ENCODE data around the gene ANKRD13D. TPM values are rescaled to one million over a fixed set of nuclear protein-coding genes. Genes with fewer than 3 reads are reported as not detected.
"Not testable (repeated sequence)": the region's sequence is repeated elsewhere in the genome, so short reads cannot be mapped to it uniquely, and the experiment has no call there.

ANKRD13D gene
- total RNA-seq, 1 experiment from 2014 or later: 58.9 TPM

DNA sequence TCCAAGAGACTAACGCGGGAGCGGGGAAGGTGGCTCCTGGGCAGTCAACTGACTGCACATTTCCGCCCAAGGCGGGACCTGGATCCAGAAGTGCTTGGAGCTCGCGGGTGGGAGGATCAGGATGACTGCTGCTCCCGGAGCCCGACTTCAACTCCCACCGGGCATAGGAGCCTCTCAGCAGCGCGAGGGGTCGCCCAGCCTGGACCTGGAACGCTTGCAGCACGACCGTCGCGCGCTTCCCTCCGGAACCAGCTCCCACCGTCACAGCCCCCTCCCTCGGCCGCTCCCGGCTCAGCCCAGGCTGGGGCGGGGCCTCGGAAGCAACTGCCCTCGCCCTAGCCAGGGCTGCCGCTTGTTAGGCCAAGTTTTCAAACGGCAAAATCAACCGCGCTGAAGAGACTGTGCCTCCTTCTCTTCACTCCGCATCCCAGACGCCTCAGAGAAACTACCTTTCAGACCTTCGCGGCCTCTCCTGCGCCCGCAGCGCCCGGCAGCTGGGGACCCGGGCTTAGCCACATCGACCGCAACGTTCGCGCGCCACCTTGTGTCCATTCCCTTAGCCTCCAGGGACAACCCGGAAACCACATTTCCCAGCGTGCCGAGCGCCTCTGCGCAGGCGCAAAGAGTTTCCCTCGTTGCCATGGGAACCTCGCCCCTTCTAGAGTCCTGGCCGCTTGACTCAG, 28.2 kb downstream of the ANKRD13D start:
- peak; percentile 76 for ATAC-seq
- Histone ChIP-seq H3K4me3 (ENCODE audit: low read length) (peak overlapping the region; percentile 75), H2AFZ (ENCODE audit: low read length) (peak overlapping the region; percentile 84), H3K9ac (ENCODE audit: low read length) (peak overlapping the region; percentile 80), H3K4me2 (ENCODE audit: low read length) (peak overlapping the region; percentile 99), H3K9me3 (ENCODE audit: low read length) (no peaks in the 10 kb centered on the region), H3K79me2 (ENCODE audit: low read length) (peaks cover 21% of the 10 kb centered on the region), H3F3A (ENCODE audit: low read length, unreplicated experiment) (peaks cover under 1% of the 10 kb centered on the region), H3K9me2 (replicated peaks; ENCODE audit: low read length) (no peaks in the 10 kb centered on the region), H3K4me1 (ENCODE audit: insufficient read depth, low read length) (peaks cover 25% of the 10 kb centered on the region), H3K36me3 (ENCODE audit: low read depth, low read length) (no peaks in the 10 kb centered on the region), H3K27me3 (ENCODE audit: low read length) (no peaks in the 10 kb centered on the region), H4K20me1 (ENCODE audit: low read length) (no peaks in the 10 kb centered on the region), H3K27ac (ENCODE audit: low read length) (peak overlapping the region; percentile 78)
- intact Hi-C loops (cut with micrococcal nuclease): loop anchor here (1.0 to 5.0 kb wide), 5 partner anchors 29 to 235 kb away; no protein-coding TSS in a partner anchor
- TSS peak; percentile 93 for BruUV-seq (replicated peaks)
- ChIA-PET CTCF (interaction anchor here (0.6 to 2.2 kb wide), 11 partner anchors 14 to 296 kb away, joined by 3 to 25 read pairs (median 8); partner anchors contain the start of gene SSH3), POLR2A (ENCODE audit: unreplicated experiment) (interaction anchor here (0.6 to 0.8 kb wide), 4 partner anchors 13 to 1797 kb away, joined by 3 to 5 read pairs (median 4); no protein-coding TSS in a partner anchor)
- peak; percentile 100 for DNase-seq
- TF ChIP-seq, protein P1, sequence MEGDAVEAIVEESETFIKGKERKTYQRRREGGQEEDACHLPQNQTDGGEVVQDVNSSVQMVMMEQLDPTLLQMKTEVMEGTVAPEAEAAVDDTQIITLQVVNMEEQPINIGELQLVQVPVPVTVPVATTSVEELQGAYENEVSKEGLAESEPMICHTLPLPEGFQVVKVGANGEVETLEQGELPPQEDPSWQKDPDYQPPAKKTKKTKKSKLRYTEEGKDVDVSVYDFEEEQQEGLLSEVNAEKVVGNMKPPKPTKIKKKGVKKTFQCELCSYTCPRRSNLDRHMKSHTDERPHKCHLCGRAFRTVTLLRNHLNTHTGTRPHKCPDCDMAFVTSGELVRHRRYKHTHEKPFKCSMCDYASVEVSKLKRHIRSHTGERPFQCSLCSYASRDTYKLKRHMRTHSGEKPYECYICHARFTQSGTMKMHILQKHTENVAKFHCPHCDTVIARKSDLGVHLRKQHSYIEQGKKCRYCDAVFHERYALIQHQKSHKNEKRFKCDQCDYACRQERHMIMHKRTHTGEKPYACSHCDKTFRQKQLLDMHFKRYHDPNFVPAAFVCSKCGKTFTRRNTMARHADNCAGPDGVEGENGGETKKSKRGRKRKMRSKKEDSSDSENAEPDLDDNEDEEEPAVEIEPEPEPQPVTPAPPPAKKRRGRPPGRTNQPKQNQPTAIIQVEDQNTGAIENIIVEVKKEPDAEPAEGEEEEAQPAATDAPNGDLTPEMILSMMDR (conservative IDR thresholded peaks at IDR 0.05; ENCODE audit: low read depth, low read length): peak; percentile 96
- no peak for TF ChIP-seq EZH2phosphoT487 (IDR thresholded peaks at IDR 0.05; ENCODE audit: borderline replicate concordance, low read length)

DNA sequence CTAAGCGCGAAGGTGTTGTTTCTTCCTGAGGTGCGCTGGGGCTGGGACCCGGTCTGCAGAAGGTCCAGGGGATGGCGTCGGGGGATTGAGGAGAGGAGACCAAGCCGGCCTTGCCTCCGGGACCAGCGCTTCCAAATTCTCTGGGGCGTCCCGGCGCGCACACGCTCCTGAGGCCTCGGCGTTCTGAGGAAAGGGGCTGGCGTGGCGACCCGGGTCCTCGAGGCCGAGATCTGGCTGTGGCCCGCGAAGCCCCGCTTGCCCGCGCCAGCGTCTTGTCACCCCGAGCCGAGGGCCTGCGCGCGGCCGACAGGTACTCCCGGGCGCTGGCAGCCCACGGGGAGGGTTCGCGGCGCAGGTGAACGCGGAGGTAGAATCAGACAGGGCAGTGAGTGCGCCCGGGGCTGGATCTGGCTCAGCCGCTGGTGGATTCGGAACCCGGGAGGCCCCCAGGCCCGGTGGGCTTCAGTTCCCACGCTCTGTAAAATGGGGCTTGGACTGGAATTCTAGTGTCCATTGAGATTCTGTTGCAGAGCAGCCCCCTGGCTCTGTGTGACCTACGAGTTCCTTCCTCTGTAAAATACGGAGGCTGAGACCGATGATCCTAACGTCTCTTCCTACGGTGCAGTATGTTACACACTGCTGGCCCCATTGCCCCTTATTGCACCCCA, 28.9 kb downstream of the ANKRD13D start:
- BruUV-seq (replicated peaks): TSS peak; percentile 22
- peak; percentile 33 for DNase-seq

DNA sequence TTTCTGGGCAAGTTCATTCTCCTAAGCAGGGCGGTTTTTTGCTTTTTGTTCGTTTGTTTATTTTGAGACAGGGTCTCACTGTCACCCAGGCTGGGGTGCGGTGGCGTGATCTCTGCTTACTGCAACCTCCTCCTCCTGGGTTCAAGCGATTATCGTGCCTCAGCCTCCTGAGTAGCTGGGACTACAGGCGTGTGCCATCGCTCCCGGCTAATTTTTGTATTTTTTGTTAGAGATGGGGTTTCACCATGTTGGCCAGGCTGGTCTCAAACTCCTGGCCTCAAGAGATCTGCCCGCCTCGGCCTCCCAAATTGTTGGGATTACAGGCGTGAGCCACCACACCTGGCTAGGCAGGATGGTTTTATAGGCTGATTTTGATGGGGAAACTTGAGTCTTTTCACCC, 29.8 kb downstream of the ANKRD13D start:
- Histone ChIP-seq H3K79me2 (ENCODE audit: low read length) (peaks cover 21% of the 10 kb centered on the region), H3K9ac (ENCODE audit: low read length) (peak overlapping the region; percentile 80; the same call in 1 of the 2 replicates), H3K4me2 (ENCODE audit: low read length) (peak overlapping the region; percentile 99), H3K4me3 (ENCODE audit: low read length) (peak overlapping the region; percentile 75), H3K4me1 (ENCODE audit: insufficient read depth, low read length) (peaks cover 12% of the 10 kb centered on the region; the same call in 1 of the 2 replicates)
- POLR2A ChIA-PET (ENCODE audit: unreplicated experiment); BruUV-seq (replicated peaks); H4K20me1 ChIP-seq (ENCODE audit: low read length); H3K27me3 ChIP-seq (ENCODE audit: low read length); H2AFZ ChIP-seq (ENCODE audit: low read length); ATAC-seq; H3K36me3 ChIP-seq (ENCODE audit: low read depth, low read length); H3K27ac ChIP-seq (ENCODE audit: low read length); H3K9me2 ChIP-seq (replicated peaks; ENCODE audit: low read length); H3K9me3 ChIP-seq (ENCODE audit: low read length); DNase-seq; H3F3A ChIP-seq (ENCODE audit: low read length, unreplicated experiment): not testable (repeated sequence)
- CTCF ChIA-PET: interaction anchor here (0.6 to 2.2 kb wide), 2 partner anchors 27 to 88 kb away, joined by 7 to 12 read pairs; no protein-coding TSS in a partner anchor
- intact Hi-C loops (cut with micrococcal nuclease): loop anchor here (5.0 kb wide), 1 partner anchor 237 kb away; no protein-coding TSS in a partner anchor

More for the DNA sequence above, 28.9 kb downstream of the ANKRD13D start:
- POLR2A ChIA-PET (ENCODE audit: unreplicated experiment): interaction anchor here (0.6 to 0.8 kb wide), 4 partner anchors 13 to 55 kb away, joined by 3 to 5 read pairs (median 5); partner anchors contain the start of gene GRK2
- Histone ChIP-seq H3K4me2 (ENCODE audit: low read length) (peak overlapping the region; percentile 99), H3K9ac (ENCODE audit: low read length) (peak overlapping the region; percentile 80), H3K36me3 (ENCODE audit: low read depth, low read length) (no peaks in the 10 kb centered on the region), H3K79me2 (ENCODE audit: low read length) (peaks cover 21% of the 10 kb centered on the region), H3K9me2 (replicated peaks; ENCODE audit: low read length) (no peaks in the 10 kb centered on the region), H3F3A (ENCODE audit: low read length, unreplicated experiment) (no peaks in the 10 kb centered on the region), H3K4me1 (ENCODE audit: insufficient read depth, low read length) (peaks cover 19% of the 10 kb centered on the region), H2AFZ (ENCODE audit: low read length) (peak overlapping the region; percentile 84), H3K9me3 (ENCODE audit: low read length) (no peaks in the 10 kb centered on the region), H4K20me1 (ENCODE audit: low read length) (no peaks in the 10 kb centered on the region), H3K27ac (ENCODE audit: low read length) (peak overlapping the region; percentile 78), H3K4me3 (ENCODE audit: low read length) (peak overlapping the region; percentile 75), H3K27me3 (ENCODE audit: low read length) (no peaks in the 10 kb centered on the region)
- intact Hi-C loops (cut with micrococcal nuclease): loop anchor here (1.0 to 5.0 kb wide), 5 partner anchors 28 to 236 kb away; no protein-coding TSS in a partner anchor
- CTCF ChIA-PET: interaction anchor here (0.6 to 2.2 kb wide), 8 partner anchors 15 to 263 kb away, joined by 3 to 25 read pairs (median 8); partner anchors contain the start of gene SSH3
- TF ChIP-seq EZH2phosphoT487 (IDR thresholded peaks at IDR 0.05; ENCODE audit: borderline replicate concordance, low read length): no peak
- TF ChIP-seq EZH2 (IDR thresholded peaks at IDR 0.05; ENCODE audit: low read length, unreplicated experiment): no peak
- TF ChIP-seq, protein P1 (conservative IDR thresholded peaks at IDR 0.05; ENCODE audit: low read depth, low read length): no peak
- ATAC-seq: peak; percentile 39
